Activated naive CD8-positive, alpha-beta T cell treated with anti-CD3 and anti-CD28 coated beads, Interleukin-2, amount 50 U/mL, for 16 hours (primary cell): Measurements from ENCODE around the gene TBC1D10B.

ENCODE experiments used
- DNase-seq: peaks from one replicate; pipeline ENCODE4 v3.0.0-alpha.2; 2020; ENCODE audit warnings: low read depth, low spot score

The TBC1D10B gene, protein sequence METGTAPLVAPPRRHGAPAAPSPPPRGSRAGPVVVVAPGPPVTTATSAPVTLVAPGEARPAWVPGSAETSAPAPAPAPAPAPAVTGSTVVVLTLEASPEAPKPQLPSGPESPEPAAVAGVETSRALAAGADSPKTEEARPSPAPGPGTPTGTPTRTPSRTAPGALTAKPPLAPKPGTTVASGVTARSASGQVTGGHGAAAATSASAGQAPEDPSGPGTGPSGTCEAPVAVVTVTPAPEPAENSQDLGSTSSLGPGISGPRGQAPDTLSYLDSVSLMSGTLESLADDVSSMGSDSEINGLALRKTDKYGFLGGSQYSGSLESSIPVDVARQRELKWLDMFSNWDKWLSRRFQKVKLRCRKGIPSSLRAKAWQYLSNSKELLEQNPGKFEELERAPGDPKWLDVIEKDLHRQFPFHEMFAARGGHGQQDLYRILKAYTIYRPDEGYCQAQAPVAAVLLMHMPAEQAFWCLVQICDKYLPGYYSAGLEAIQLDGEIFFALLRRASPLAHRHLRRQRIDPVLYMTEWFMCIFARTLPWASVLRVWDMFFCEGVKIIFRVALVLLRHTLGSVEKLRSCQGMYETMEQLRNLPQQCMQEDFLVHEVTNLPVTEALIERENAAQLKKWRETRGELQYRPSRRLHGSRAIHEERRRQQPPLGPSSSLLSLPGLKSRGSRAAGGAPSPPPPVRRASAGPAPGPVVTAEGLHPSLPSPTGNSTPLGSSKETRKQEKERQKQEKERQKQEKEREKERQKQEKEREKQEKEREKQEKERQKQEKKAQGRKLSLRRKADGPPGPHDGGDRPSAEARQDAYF

DNA sequence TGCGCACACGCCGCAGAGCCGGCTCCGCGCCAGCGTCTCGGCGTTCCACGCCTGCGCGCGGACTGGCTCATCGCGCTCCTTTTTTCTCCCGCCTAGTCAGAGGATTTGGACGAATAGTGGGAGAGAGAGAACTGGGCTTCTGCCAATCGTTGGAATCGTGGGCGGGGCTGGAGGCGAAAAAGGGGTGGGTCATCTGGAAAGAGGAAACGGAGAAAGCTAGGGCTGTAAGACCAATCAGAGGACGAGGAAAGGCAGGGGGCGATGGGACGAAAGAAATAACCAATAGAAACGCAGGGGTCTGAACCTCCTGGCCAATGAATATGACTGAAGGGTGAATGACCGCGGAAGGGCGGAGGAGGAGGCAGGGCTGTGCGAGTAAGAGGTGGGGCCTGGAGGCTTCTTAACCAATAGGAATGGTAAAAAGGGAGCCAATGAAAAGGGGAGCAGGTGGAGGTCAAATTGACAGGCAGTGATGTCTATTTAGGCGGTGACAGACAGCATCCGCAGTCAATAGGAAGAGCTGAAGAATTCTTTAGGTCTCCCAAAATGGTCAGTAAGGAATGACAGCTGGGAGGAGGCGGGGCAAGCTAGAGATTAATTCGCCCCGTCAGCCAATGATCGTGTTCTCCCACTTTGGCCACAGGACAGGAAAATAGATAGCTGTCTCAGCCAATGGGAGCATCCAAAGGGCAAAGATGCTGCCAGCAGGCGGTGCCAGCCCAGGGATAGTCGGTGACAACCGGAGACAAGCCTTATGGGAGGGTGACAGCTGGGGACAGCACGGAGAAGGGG, at the start of gene TBC1D10B:
Gene TBC1D10B (minus strand): TSS at position 39 of the 792 bp plus-strand sequence. CDS start 311 bp downstream, outside the sequence.
- DNase-seq: peak; percentile 98

DNA sequence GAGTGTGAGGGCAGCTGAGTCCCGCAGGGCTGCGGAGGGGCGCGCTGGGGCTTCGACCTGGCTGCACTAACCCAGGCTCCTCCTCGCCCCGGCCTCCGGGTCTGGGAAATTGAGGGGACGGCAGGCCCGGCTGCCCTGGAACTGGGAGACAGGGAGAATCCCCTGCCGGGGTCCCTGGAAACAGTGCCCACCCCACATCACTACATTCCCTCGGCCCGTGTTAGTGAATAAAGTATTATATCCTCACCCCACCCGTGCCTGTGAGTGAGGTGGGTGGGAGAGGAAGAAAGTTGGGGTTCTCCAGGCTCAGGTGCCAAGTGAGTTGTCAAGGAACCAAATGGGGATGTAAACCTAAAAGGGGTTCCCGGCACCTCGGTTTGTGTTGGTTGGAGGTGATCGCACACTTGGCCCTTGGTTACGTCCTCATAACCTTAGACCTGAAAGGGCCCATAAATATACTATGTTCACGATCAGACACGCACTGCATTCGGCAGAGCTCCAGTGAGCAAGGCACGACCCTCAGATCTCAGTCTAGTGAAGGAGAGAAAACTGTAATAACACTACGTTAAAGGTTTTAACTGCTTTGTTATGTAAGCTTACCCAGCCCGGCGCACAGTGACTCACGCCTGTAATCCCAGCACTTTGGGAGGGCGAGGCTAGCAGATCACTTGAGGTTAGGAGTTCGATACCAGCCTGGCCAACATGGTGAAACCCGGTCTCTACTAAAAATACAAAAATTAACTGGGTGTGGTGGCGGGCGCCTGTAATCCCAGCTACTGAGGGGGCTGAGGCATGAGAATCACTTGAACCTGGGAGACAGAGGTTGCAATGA, 48.3 kb upstream of the TBC1D10B start:
- DNase-seq: no peak

DNA sequence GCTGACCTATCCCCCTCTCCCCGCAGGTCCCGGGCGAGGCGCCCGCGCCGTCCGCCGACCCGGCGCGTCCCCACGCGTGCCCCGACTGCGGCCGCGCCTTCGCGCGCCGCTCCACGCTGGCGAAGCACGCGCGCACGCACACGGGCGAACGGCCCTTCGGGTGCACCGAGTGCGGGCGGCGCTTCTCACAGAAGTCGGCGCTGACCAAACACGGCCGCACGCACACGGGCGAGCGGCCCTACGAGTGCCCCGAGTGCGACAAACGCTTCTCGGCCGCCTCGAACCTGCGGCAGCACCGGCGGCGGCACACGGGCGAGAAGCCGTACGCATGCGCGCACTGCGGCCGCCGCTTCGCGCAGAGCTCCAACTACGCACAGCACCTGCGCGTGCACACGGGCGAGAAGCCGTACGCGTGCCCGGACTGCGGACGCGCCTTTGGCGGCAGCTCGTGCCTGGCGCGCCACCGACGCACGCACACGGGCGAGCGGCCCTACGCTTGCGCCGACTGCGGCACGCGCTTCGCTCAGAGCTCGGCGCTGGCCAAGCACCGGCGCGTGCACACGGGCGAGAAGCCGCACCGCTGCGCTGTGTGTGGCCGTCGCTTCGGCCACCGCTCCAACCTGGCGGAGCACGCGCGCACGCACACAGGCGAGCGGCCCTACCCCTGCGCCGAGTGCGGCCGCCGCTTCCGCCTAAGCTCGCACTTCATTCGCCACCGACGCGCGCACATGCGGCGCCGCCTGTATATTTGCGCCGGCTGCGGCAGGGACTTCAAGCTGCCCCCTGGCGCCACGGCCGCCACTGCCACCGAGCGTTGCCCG, 47.4 kb upstream of the TBC1D10B start:
- peak; percentile 62 for DNase-seq

DNA sequence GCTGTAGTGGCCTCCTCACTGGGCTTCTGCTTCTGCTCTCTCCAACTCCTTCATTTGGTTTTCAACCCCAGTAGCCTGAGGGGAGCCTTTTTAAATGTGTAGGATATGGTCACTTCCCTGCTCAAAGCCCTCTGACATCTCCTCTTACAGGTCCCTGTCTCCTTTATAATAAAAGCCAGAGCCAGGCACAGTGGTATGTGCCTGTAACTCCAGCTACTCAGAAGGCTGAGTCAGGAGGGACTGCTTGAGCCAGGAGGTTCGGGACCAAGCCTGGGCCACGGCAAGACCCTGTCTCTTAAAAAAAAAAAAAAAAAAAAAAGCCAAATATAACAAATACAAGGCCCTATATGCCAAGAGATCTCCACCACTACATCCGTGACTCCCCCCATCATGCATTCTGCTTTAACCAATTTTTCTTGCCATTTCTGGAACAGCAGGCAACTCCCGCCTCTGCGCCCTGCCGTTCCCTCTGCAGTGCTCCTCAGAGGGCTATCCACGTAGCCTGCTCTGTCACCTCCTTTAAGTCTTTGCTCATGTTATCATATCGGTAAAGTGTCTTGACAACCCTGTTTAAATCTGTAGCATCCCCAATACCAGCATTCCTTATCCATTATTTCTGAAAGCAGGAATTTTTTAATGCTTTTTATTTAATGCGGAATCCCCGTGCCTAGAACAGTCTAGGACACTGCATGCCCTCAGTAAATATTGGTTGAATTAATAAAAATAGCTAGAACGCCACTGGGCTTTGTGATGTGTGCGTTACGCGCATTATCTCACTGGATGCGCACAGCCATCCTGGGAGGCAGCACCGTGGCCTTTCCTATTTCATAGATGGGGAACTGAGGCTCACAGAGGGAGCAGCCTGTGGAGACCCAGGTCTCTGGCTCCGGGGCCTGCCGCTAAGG, 46.6 kb upstream of the TBC1D10B start:
- DNase-seq: no peak

DNA sequence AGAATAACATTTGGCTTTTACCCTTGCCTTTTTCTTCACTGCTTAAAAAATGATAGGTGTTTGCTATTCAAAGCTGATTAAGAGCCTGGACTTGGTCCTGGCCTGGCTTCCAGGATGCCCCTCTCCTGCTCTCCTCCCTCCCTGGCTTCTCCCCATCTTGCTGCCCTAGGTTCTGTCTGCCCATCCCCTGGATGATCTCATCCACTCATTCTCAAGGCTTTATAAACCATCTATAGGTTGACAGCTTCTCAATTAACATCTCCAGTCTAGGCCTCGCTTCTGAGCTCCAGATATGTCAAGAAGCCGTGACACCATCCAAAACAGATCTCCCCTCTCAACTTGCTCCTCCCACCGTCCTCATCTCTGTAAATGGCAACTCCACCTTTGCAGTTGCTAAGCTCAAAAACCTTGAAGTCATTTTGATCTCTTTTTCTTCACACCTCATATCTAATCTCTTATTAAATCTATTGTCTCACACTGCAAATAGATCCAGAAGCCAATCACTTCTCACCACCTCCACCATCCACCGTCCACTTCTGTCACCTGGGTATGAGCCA, 45.8 kb upstream of the TBC1D10B start:
- DNase-seq: no peak

DNA sequence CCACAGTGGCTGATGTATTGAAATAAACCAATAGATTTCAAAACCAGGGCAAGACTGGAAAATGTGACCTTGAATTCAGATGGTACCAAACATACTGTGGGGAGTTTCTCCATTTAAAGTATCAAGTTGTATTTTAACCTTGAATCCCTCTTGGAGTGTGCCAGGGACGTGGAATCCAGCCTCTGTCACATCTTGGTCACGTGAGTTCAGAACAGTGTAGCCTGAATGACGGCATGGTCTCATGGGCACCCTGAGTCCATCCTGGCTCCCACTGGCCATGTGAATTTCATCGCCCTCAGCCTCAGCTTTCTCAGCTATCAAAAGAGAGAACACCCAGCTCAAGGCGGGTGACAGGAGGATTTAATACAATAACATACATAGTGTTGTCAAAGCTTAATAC, 43.9 kb upstream of the TBC1D10B start:
- DNase-seq: no peak

DNA sequence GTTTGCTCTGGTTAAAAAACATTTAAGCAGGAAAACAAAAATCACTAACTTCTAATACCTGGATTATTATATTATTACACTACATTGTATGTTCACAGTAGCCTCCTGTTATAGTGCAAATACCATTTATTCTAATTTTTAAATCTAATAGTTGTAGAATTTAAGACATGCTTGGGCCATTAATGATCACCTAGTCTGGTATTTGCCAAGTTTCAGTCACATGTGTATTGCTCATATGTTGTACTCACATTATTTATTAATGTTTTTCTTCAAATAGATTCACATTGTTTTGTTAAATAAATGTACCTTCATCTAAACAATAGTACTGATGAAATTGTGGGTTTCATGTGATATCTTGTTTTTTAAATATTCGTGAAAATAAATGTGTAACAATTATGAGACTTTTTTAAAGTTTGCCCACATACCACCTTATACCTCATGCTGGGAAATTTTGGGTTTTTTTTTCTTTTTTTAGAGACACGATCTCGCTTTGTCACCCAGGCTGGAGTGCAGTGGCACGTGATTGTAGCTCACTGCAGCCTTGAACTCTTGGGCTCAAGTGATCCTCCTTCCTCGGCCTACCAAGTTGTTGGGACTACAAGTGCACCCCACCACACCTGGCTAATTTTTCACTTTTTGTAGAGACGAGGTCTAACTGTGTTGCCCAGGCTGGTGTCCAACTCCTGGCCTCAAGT, 43.0 kb upstream of the TBC1D10B start:
- DNase-seq: no peak

DNA sequence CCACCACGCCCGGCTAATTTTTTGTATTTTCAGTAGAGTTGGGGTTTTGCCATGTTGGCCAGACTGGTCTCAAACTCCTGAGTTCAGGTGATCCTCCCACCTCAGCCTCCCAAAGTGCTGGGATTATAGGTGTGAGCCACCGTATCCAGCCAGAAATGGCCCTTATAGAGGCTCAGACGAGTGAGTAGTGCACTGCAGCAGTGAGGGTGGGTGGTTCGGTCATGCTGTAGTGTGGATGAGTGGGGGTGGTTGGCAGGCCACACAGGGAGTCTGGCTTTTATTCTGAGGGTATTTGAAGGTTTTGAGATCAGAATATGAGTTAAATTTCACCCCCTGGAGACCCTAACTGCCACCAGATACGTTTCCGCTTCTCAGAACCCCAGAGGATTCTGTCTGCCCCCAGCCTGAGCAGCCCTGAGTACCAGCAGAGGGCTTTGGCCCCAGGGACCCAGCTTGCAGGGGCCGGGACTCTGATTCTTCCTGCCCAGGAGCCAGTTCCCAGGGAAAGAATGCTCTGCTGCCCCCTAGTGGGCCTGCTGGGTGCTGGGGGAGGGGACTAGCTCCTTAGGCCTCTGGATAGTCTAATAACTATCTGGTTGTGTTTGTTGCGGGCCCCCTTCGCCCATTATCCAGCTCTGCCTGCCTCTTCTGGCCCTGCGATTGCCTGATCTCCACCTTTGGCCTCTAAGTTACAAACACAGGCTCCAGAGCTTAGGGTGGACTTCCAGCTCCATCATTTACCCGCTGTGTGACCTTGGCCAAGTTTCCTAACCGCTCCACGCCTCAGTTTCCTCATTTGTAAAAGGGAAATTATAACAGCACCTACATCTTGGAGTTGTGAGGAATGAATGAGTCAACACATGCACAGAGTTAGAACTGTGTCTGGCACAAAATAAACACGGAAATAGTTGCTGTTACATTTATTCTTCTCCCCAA, 39.1 kb upstream of the TBC1D10B start:
- peak; percentile 83 for DNase-seq

DNA sequence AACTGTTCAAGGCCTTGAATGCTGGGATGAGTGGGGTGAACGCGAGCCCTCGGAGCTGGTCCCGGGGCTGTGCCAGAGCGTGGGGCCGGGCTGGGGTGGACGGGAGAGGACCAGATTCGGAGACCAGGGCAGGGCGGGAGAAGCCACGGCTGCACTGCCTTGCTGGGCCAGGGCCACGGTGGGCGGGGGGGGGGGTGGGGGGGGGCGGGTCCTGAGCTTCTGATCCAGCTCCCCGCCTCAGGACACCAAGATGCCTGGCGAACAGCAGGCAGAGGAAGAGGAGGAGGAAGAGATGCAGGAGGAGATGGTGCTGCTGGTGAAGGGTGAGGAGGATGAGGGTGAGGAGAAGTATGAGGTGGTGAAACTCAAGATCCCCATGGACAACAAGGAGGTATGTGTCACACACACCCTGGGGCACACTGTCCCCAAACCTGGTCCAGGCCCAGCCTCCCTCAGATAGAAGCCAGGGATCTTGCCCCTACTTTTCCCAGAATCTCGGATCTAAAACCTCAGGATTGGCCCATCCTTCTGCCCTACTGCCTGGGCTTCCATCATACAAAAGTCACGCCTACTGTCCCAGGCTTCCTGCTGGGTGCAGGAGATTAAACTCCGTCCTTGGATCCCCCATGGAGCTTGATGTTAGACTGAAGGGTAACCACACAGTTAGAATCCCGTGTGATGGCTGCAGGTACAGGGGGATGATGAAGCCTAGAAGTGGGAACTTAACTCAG, 37.7 kb upstream of the TBC1D10B start:
- DNase-seq: no peak

DNA sequence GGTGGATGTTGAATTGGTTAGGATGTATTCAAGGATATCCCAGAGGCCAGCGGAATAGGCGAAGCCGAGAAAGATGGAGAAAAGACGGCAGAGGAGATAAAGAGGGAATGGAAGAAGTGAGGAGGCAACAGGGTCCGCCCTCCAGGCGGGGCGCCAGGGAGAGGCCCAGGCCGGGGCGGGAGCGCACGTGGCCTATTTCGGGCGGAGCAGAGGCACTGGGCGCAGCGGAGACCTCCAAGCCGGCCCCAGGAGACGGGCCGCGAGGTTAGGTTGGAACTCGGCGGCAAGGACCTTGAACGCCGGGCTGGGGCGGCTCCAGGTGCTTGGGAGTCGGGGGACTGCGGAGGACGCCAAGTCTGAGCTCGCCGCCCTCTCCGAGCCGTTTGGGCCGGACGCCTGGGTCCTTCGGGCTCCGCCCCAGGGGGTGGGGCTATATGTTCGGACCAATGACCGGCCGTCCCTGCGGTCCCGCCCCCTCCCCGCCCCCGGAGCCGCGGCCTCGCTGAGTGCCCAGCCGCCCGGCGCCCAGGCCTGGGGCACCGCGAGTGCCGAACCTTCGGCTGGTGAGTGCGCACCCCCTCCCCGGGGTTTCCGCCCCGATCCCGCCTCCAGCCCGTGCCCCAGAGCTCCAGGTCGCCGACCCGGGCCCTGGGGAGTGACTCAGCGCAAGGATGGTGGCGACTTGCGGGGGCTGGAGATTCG, 37.0 kb upstream of the TBC1D10B start, which contains the start of gene ZNF771:
Gene ZNF771 (plus strand): TSS at position 505 of the 702 bp plus-strand sequence. CDS start 448 bp downstream, outside the sequence.
- DNase-seq: peak; percentile 83

DNA sequence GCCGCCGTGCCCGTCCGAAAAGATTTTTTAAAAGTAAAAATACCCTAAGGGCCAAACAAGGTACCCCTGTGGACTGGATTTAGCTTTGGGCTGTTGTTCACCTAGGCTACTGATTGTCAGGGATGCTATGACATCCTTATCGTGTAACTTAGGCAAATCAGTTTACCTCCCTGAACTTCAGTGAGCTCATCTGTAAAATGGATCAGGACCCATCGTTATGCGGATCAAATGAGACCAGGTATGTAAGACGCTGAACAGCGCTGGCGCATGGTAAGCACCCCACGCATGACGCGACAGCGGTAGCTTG, 36.5 kb upstream of the TBC1D10B start:
- no peak for DNase-seq

DNA sequence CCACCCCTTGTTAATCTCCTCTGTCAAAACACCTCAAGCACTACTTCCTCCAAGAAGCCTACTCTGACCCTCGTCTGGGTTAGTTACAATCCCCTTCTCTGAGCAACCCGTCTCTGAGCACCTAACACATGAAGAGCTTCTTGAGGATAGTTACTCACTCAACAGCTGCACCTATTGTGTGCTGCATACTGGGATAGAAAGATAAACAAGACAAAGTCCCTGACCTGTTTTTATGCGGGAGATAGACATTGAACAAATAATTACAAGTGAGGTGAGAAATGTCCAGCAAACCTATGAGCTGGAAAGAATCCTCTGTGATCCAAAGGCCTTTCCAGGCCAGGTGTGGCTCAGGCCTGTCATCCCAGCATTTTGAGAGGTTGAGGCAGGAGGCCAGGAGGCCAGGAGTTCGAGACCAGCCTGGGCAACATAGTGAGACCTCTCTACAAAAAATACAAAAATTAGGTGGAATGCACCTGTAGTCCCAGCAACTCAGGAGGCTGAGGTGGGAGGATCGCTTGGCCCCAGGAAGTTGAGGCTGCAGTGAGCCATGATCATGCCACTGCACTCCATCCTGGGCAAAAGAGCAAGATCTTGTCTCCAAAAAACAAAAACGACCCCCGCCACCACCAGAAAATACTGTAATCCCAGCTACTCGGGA, 31.6 kb upstream of the TBC1D10B start:
- no peak for DNase-seq

DNA sequence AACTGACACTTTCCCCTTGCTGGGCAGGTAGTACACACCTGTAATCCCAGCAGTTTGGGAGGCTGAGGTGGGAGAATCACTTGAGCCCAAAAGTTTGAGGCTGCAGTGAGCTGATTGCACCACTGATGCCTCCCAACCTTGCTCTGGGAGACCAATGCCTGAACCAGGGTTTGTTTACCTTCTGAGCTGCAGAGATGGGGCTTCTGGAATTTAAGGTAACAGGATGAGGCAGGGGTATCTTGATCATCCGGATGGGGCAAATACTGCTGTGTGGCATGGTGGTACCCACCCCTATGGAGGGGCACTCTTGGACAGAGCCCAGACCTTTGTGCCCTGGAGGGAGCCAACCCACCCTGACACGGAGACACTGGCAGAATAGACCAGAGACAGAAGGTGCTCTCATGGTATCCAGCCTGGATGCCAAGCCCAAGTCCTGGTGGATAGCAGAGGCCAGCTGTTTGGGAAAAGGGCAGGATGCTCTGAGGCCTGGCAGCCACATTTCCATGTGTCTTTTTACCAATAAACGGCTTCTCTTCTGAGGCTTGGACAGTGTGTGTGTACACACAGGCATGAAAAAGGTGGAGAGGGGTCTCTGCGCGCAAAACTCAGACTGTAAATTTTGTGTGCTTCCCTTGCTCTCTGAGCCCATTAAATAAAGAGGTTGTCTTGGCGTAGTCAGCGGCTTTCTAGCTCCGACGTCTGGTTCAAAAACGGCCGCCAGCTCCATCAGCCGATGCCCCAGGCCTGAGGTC, 29.3 kb upstream of the TBC1D10B start:
- no peak for DNase-seq

DNA sequence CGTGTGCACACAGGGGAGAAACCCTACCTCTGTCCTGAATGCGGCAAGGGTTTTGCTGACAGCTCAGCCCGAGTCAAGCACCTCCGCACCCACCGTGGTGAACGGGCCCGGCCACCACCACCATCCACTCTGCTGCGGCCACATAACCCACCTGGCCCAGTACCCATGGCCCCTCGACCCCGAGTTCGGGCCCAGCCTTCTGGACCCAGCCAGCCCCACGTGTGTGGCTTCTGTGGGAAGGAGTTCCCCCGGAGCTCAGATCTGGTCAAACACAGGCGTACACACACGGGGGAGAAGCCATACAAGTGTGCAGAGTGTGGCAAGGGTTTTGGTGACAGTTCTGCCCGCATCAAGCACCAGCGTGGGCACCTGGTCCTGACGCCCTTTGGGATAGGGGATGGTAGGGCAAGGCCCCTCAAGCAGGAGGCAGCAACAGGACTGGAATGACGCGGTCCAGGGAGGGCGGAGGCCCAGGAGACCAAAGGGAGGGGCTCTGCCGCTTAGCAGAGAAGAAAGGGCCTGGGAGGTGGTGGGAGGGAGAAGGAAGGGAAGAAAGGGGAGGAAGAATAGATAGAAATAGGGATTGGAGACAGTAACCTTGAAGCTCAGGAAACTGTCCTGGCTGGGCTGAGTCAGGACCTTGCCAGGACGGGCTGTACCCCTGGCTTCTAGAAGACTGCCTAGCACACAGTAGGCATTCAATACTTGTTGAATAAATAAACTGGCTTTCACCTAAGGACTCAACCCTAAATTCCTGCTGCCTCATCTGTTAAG, 28.6 kb upstream of the TBC1D10B start:
- DNase-seq: no peak
